HL-60 (cell line): ENCODE measurements around the gene CALHM1.

ENCODE experiments used
- DNase-seq, 2 experiments: peaks; one replicate each; pipeline ENCODE4 v3.0.0-alpha.2; 2010 to 2020; ENCODE audit warnings: low read depth in 1 of 2, low spot score in 1 of 2
- H3K27ac ChIP-seq: fragments of 250-450 bp; sonication (Bioruptor Pico); replicated peaks from 2 replicates; pipeline ENCODE4 v1.5.1; 2020; ENCODE audit warnings: mild to moderate bottlenecking, moderate library complexity
- H3K27me3 ChIP-seq: fragments of 250-450 bp; sonication (Bioruptor Pico); 2 replicates; pipeline ENCODE4 v1.5.1; 2021; ENCODE audit warnings: mild to moderate bottlenecking, moderate library complexity; ENCODE audit not compliant: insufficient read depth, poor library complexity, severe bottlenecking
- H3K4me3 ChIP-seq: replicated peaks from 2 replicates; pipeline ENCODE4 v1.5.1; 2011; ENCODE audit warnings: mild to moderate bottlenecking, control low read depth, low read length; ENCODE audit not compliant: insufficient read depth
- GABPA ChIP-seq: IDR thresholded peaks from 2 replicates; pipeline ENCODE4 v1.6.1; 2012; ENCODE audit warnings: low read depth
- POLR2AphosphoS5 ChIP-seq: IDR thresholded peaks from 2 replicates; pipeline ENCODE4 v1.6.1; 2012; ENCODE audit warnings: low read depth
- REST ChIP-seq: IDR thresholded peaks from 2 replicates; pipeline ENCODE4 v1.6.1; 2012; ENCODE audit warnings: low read depth; ENCODE audit not compliant: insufficient replicate concordance
- SPI1 ChIP-seq: IDR thresholded peaks from 2 replicates; pipeline ENCODE4 v1.6.1; 2012; ENCODE audit warnings: low read depth, mild to moderate bottlenecking, borderline replicate concordance
- TF ChIP-seq, protein P1 (sequence below): IDR thresholded peaks from one replicate; pipeline ENCODE4 v1.5.1; 2011; ENCODE audit warnings: low read length, control low read depth, inconsistent platforms; ENCODE audit not compliant: insufficient read depth

The CALHM1 gene

DNA sequence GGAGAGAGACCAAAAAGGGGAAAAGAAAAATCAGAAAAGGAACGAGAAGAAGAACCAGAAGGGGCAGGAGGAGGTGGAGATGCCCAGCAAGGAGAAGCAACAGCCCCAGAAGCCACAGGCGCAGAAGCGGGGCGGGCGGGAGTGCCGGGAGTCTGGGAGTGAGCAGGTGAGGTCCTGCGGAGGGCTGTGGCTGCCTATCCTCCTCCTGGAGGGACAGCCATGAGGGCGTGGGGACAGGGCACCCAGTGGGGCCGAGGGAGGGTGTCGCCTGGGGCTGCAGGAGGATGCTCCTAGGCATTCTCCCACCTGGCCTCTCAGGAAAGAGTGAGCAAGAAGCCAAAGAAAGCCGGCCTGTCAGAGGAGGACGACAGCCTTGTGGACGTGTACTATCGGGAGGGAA is 18.3 kb downstream of the CALHM1 start:
- TF ChIP-seq GABPA (no peak), POLR2AphosphoS5 (no peak), SPI1 (no peak)
- no peak for DNase-seq
- Histone ChIP-seq H3K27me3 (no peaks in the 10 kb centered on the region), H3K4me3 (no peak overlapping the region), H3K27ac (no peak overlapping the region)

- TF ChIP-seq POLR2AphosphoS5 (no peak), GABPA (no peak), SPI1 (no peak), REST (no peak)
- TF ChIP-seq, protein P1, sequence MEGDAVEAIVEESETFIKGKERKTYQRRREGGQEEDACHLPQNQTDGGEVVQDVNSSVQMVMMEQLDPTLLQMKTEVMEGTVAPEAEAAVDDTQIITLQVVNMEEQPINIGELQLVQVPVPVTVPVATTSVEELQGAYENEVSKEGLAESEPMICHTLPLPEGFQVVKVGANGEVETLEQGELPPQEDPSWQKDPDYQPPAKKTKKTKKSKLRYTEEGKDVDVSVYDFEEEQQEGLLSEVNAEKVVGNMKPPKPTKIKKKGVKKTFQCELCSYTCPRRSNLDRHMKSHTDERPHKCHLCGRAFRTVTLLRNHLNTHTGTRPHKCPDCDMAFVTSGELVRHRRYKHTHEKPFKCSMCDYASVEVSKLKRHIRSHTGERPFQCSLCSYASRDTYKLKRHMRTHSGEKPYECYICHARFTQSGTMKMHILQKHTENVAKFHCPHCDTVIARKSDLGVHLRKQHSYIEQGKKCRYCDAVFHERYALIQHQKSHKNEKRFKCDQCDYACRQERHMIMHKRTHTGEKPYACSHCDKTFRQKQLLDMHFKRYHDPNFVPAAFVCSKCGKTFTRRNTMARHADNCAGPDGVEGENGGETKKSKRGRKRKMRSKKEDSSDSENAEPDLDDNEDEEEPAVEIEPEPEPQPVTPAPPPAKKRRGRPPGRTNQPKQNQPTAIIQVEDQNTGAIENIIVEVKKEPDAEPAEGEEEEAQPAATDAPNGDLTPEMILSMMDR, result no peak
- no peak for DNase-seq
- H3K27ac ChIP-seq, result no peak overlapping the region
- no peaks in the 10 kb centered on the region for H3K27me3 ChIP-seq
- H3K4me3 ChIP-seq, result no peak overlapping the region
These were observed 18.9 kb downstream of the CALHM1 start for GRCh38 chr10:103439776-103440175.

DNA sequence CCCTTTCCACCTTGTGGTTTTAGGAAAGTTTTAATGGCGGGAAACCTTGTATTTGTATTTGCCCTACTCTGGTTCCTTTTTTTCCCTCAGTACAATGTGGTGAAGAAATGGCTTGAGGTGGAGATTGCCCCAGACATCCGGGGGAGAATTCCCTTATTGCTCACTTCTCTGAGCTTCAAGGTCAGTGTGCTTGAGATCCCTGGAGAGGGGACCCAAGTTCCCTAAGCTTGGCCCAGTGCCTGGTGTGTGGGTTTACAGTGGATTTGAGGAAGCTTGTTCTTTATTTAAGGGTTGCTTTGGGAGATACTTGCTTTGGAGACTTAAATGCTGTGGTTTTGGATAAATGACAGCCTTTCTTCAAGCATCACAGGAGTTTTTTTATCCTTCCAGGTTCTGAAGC is 24.8 kb downstream of the CALHM1 start:
- no peak for TF ChIP-seq REST
- TF ChIP-seq, protein P1, result no peak
- 0 out of 2 replicates have a peak, but pooled peaks have one; percentile 8 for TF ChIP-seq SPI1
- TF ChIP-seq POLR2AphosphoS5, result 0 out of 2 replicates have a peak, but pooled peaks have one; percentile 20
- TF ChIP-seq GABPA, result no peak
- Histone ChIP-seq H3K27ac (0 out of 2 replicates have a peak overlapping the region, but pooled peaks have one; percentile 12), H3K4me3 (no peak overlapping the region), H3K27me3 (no peaks in the 10 kb centered on the region)
- DNase-seq, result peak in 1 of 2 experiments; percentile 80

DNA sequence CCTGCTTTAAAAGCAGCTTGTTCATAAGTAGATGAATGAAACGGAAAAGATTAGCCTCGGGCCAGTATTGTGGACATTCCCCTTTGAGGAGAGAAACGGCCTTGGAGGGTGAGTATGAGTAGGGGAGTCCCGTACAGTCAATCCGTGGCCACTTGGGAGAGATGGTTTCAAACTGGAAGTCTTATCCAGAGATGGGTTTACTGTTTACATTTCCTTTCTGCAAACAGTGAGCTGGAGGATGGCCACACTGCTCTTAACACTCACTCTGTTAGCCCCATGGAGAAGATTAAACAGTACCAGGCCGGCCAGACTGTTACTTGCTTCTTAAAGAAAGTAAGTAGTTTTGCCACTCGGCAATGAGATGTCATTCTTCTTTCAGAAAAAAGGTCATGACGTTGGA is 26.8 kb downstream of the CALHM1 start:
- Histone ChIP-seq H3K27me3 (no peaks in the 10 kb centered on the region), H3K4me3 (no peak overlapping the region), H3K27ac (no peak overlapping the region)
- DNase-seq, result no peak
- TF ChIP-seq SPI1 (no peak), GABPA (no peak), POLR2AphosphoS5 (no peak), REST (no peak)
- TF ChIP-seq, protein P1, result no peak
